Omental fat pad (tissue), 4 donors: ENCODE measurements around the gene OTUB1. TPM values are rescaled to one million over a fixed set of nuclear protein-coding genes. Genes with fewer than 3 reads are reported as not detected.
A peak's percentile ranks its signal among the peaks of the same experiment; 100 is the strongest.

Source experiments
- ATAC-seq: fragments of 150-250 bp; one replicate; pipeline ENCODE4 v1.9.1; 2016; ENCODE audit warnings: mild to moderate bottlenecking, moderate library complexity; ENCODE audit not compliant: low FRiP score
- DNase-seq: peaks from one replicate; pipeline ENCODE4 v3.0.0-alpha.2; 2019; ENCODE audit warnings: low spot score
- CTCF ChIP-seq, 3 donors: fragments of 450-650 bp; IDR thresholded peaks; one replicate each; pipeline ENCODE4 v1.5.1; 2016 to 2017; ENCODE audit warnings: antibody characterized with exemption in 3 of 3, mild to moderate bottlenecking in 3 of 3, moderate library complexity in 2 of 3
- total RNA-seq, 4 donors: library from RNA; depleted of rRNA; stranded (reverse); fragments of >200 nt; gene quantifications; one replicate each; pipeline ENCODE4 v1.1.0, GENCODE V29; 2016

Gene OTUB1
- total RNA-seq: 10 to 100 TPM; 44.4 to 59.2 (median 52.5) TPM

- no peak for TF ChIP-seq CTCF (IDR thresholded peaks at IDR 0.05)
- ATAC-seq (peak; percentile 87), DNase-seq (peak; percentile 69)
Observed at GRCh38 chr11:63986156-63986931, at the start of gene OTUB1. Gene OTUB1, plus strand, starts transcription at chr11:63986438. Its CDS starts 19 bp downstream, at chr11:63986457.

GRCh38 chr11:63937713-63938478, 48.3 kb upstream of the OTUB1 start:
- ATAC-seq (peak; percentile 19), DNase-seq (no peak)
- TF ChIP-seq CTCF (IDR thresholded peaks at IDR 0.05): no peak

GRCh38 chr11:63938479-63939396, 47.5 kb upstream of the OTUB1 start, which contains the start of gene NAA40:
Gene NAA40, plus strand, starts transcription at chr11:63939002. Its CDS starts 95 bp downstream, at chr11:63939097.
- TF ChIP-seq CTCF (IDR thresholded peaks at IDR 0.05): no peak
- peak; percentile 65 for DNase-seq
- peak; percentile 98 for ATAC-seq

GRCh38 chr11:63939397-63939891, 46.8 kb upstream of the OTUB1 start:
- no peak for TF ChIP-seq CTCF (IDR thresholded peaks at IDR 0.05)
- DNase-seq: no peak
- no peak for ATAC-seq

GRCh38 chr11:63940786-63941185, 45.5 kb upstream of the OTUB1 start:
- ATAC-seq: no peak
- no peak for DNase-seq
- TF ChIP-seq CTCF (IDR thresholded peaks at IDR 0.05): no peak

- DNase-seq: no peak
Observed at GRCh38 chr11:63941901-63942300, 44.3 kb upstream of the OTUB1 start.

More at GRCh38 chr11:63941901-63942300, 44.3 kb upstream of the OTUB1 start:
- no peak for TF ChIP-seq CTCF (IDR thresholded peaks at IDR 0.05)
- no peak for ATAC-seq
